Loucy (cell line): ENCODE measurements around the gene SLC9B1.

Experiments
- EZH2phosphoT487 ChIP-seq: fragments of 200-600 bp; IDR thresholded peaks from 2 replicates; pipeline ENCODE4 v1.6.1; 2018; ENCODE audit warnings: antibody characterized with exemption, mild to moderate bottlenecking, moderate library complexity, borderline replicate concordance
- TF ChIP-seq, protein P1 (sequence below): fragments of 200-600 bp; sonication (generic); conservative IDR thresholded peaks from 2 replicates; pipeline ENCODE4 v1.5.1; 2014; ENCODE audit warnings: mild to moderate bottlenecking, antibody characterized with exemption, low read length

DNA sequence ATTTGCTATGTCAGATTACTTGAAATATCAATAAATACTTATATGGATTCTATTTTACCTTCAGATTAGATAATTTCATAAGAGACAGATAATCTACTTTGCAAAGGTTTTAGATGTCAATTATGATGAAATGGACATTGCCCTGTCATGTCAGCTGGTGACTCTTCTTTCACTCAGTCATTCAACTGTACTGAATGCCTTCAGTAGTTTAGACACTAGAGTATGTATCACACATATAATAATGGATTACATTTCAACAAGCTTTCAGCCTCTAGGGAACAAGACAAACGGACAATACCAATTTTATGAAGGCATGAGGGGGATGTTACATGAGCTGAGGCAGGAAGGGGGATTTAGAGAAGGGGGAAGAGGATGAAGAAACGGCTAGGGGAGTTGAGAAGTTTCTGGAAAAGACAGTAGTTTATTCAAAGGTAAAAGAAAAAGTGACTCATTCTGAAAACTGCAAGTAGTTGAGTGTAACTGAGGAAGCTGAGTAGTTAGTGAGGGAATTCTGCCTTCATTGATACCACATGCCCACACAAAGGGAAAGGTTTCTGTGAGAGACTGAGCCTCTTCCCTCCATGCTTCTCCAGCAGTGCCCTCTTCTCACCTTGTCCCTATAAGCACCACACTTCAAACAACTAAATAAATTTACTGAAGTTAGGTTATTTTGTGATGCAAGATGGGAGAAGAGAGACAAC lies 31.4 kb upstream of the SLC9B1 start:
- TF ChIP-seq, protein P1, sequence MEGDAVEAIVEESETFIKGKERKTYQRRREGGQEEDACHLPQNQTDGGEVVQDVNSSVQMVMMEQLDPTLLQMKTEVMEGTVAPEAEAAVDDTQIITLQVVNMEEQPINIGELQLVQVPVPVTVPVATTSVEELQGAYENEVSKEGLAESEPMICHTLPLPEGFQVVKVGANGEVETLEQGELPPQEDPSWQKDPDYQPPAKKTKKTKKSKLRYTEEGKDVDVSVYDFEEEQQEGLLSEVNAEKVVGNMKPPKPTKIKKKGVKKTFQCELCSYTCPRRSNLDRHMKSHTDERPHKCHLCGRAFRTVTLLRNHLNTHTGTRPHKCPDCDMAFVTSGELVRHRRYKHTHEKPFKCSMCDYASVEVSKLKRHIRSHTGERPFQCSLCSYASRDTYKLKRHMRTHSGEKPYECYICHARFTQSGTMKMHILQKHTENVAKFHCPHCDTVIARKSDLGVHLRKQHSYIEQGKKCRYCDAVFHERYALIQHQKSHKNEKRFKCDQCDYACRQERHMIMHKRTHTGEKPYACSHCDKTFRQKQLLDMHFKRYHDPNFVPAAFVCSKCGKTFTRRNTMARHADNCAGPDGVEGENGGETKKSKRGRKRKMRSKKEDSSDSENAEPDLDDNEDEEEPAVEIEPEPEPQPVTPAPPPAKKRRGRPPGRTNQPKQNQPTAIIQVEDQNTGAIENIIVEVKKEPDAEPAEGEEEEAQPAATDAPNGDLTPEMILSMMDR, result no peak
- no peak for TF ChIP-seq EZH2phosphoT487
